HG03457 (cell line): ENCODE measurements around the gene CHIT1.

Source experiments
- ATAC-seq: cut with Tn5 transposase; IDR thresholded peaks from one replicate; pipeline ENCODE4 v1.9.1; 2021; ENCODE audit warnings: moderate number of reproducible peaks; ENCODE audit not compliant: unreplicated experiment

CHIT1 gene

GRCh38 chr1:203217139-203217655 lies 12.3 kb downstream of the CHIT1 start:
- no peak for ATAC-seq

DNA sequence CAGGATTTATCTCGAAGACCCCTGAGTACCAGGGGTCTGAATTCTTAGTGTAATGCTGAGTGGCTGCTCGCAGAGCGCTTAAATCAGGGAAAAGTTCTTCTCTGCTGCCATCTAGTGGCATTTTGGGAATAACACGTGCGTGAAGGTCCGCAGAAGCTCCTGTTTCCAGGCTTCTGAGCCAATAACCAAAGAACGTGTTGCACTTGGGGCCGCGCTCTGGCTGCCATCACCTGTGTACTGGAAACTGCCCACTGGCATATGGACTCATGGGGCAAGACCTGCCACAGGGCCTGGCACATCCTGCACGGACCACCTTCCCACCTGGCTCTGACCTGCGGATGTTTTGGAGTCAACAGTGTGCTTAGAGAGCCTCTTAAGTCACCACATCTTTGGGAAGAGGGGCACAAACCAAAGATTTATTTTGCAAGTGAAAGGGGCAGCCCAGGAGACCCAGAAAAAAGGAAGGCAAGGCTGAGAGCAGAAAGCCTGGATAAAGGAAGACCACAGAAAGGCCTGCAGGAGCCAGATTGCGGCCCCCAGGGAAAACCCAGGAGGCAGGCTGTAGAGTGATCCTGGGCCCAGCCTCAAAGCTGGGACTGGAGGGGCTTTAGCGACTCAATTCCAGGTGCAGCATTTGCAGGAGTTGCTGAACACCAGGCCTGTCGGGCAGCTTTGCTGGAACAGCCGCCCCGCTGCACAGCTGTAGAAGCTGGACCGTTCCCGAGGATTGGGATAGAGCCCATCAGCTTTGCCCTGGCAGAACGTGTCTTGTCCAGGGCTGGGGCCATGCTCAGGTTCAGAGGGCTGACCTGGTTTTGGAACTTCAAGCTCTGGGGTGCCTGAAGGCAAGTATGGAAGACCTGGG lies 13.0 kb downstream of the CHIT1 start:
- no peak for ATAC-seq

DNA sequence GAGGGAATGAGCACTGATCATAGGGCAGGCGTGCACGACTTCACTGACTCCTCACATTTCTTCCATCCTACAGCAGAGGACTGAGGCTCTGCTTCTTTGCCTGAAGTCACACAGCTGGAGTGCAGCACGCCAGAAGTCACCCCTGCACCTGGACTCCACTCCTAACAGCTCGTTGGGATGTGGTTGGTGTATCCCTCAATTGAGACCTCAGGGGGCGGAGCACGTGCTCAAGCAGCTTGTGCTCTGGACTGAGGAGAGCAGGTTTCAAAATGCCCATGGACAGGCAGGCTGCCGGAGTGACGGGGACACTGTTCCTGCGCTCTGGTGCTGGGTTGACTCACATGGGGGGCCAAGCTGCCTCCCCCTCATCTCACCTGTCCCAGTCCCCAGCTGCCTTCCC lies 13.9 kb downstream of the CHIT1 start:
- ATAC-seq, result no peak

DNA sequence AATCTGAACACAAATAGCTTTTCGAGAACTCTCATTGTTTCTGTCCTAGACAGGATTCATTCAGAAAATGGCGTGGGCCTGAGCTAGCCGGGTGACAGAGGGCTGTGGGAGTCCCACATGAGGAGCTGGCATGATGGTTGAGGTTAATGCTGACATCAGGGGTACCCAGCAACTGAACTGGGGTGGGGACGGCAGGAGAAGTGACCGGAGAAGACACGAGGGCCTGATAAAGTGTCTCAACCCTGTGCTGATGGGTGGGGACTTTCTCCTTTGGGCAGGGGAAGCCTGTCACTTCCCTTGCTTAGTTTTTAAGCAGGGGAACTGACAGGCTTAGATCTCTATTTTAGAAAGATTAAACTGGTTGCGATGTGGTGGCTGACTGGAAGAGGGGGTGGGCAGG lies 14.6 kb downstream of the CHIT1 start:
- ATAC-seq, result no peak

DNA sequence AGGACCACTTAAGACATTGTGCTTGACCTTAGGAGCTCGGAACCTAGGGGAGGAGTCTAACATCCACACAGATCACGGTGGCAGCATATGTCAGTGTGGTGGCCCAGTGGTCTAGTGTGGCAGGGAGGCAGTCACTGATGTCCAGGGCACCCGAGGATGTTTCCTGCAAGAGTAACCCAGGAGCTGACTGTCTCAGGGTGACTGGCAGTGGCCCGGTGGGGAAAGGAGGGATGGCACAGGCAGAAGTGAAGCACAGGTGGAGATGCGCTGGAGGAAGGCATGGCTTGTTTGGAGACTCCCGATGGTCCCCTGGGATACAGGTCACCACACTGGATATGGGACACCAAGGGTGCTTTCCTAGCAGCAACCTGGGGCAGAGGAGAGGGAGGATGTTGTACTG lies 16.3 kb downstream of the CHIT1 start:
- no peak for ATAC-seq

DNA sequence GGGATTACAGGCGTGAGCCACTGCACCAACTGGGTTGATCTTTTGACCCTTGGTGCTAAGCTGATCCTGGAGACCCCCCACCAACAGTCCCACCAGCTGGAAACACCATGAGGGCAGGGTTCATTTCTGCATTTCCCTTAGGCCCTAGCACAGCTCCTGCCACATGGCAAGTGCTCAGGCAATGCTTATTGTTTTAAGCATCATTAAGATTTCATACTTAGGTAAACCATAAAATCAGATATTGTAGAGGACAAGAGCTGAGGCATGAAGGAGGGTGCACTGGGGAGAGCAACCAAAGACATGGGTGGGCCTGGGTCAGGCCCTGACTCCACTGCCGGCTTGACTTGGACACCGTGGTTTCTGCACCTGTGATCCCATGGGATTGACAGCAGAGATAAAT lies 17.7 kb downstream of the CHIT1 start:
- no peak for ATAC-seq

DNA sequence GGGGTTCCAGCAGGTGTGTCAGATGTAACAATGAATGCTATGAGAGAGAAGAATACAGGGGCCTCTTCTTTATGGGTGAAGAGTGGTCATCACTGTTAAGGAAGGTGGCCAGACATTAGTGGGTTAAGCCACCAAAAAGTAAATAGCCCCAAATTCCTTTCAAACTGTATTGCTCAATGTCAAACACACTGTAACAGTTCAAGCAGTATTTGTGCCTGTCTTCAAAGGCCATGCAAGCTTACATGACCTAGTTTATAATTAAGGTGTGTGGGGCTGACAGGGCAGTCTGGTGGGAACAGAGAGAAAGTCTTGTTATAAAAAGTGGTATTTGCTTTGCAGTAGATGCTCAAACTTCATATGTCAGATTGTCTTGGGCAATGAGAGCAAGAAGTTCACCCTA lies 18.5 kb downstream of the CHIT1 start:
- no peak for ATAC-seq

- no peak for ATAC-seq
Observed at GRCh38 chr1:203210350-203210749, 19.1 kb downstream of the CHIT1 start.

DNA sequence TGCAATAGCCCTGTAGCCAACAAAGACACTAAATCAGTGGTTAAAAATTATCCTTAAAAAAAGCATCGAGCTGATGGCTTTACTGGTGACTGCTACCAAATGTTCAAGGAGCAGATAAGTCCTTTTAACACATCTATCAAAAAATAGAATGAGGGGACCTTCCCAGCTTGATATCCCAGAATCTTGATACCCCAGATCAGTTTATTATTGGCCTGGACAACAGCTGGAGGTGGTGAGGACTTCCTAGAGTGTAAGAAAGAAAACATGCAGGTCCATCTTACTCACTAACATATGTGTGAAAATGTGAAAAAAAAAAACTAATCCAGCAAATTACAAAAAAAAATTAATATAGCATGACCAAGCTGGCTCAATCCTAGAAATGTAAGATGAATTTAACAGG lies 21.3 kb downstream of the CHIT1 start:
- ATAC-seq, result no peak

DNA sequence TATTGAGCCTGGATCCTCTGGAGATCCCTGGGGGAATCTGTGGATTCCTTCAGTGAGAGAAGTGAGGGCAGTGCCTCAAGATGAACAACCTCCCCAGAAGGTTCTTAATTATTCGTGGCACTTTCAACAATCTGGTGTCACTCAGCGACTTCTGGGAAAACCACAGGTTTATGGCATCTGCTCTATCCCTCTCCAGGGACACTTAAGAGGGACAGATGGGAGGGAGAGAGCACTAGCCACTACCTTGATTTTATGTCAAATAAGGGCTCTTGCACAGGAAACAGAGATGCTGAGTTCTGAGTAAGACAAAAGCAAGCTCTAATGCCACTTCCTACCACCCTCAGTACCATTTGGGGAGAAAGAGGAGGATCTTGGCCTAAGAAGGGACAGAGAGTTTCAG lies 21.7 kb downstream of the CHIT1 start:
- no peak for ATAC-seq

DNA sequence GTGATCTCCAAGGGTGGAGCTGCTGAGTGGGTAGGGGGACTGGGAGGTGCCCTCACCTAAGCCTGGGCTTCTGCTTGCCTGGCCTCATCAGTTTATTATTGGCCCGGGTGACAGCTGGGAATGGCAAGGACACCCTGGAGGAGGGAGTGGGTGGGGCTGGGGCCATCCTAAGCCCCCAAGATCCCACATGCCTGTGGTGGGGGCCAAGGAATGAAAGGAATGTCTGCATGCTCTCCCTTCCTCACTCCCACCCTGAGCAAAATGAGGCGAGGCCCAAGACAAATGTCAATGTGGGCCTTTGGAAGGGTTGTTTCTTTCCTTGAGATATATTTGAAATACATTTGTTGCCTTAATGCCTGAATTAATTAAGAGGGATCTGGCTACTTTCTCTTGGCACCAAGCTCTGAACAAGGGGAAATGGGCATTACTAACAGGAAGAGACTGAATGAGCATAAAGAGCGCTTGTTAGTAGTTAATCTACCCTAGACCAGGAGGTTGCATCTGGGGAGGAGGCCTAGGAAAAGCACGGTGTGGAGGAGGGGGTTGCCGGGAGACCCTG lies 23.3 kb downstream of the CHIT1 start:
- no peak for ATAC-seq

- ATAC-seq, result no peak
Observed at GRCh38 chr1:203204756-203205155, 24.7 kb downstream of the CHIT1 start.

DNA sequence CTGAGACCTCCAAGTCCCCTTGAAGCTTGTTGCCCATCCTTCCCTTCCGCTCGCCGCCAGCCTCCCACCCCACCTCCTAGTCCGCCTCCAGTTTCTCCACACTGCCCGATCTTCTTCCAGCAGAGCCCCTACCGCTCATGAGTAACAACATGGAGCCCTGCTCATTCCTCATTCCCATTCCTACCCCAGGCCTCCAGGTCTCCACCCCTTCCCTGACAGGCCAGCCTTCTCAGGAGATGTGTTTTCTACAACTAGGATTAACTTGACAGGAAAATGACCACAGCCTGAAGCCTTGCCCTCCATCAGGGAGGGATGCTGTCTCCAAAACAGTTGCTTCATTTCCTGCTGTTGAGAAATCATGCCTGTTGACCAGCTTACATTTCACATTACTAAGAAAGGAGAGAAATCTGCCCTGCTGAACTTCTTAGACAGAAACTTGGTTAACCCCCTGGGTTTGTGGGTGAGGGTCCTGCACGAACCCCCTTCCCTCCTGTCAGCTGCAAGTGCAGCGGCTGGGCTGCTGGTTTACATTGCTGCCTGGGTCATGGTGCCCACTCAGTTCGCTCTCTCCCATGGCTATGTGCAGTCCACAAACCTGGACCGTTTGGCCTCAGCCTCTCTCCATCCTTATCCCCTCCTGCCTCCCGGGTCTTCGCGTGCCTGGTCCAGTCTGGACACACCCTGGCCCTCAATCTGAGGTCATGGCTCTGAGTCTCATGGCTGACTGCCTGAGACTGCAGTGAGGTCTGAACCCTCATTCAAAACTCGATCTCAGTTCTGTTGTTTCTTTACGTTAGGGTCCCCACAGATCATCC lies 26.8 kb downstream of the CHIT1 start:
- ATAC-seq, result no peak

DNA sequence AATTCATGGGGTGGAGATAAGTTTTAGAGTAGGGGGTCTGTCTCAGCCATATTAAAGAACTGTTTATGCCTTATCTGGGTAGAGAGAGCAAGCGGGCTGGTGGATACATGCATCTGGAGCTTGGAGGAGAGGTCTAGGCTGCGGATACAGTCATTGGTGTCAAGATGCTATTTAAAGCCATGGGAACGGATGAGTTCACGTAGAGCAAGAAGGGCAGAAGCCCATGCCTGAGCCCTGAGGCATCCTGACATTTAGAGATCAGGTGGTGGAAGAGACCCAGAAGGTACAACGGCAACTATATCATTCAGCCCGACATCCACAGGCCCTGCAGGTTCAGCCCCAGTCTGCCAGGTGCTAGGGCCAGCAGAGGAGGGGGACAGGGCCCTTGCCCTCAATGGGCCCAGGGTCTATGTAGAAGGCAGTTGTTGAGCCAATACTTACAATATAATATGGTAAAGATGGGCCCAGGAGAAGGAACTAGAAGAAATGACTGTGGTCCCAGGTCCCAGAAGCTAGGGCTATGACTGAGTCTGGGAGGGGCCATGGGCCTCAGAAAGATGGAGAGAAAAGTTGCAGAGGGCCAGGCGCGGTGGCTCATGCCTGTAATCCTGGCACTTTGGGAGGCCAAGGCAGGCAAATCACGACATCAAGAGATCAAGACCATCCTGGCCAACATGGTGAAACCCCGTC lies 27.8 kb downstream of the CHIT1 start:
- ATAC-seq, result no peak

GRCh38 chr1:203200916-203201315 lies 28.6 kb downstream of the CHIT1 start:
- no peak for ATAC-seq

DNA sequence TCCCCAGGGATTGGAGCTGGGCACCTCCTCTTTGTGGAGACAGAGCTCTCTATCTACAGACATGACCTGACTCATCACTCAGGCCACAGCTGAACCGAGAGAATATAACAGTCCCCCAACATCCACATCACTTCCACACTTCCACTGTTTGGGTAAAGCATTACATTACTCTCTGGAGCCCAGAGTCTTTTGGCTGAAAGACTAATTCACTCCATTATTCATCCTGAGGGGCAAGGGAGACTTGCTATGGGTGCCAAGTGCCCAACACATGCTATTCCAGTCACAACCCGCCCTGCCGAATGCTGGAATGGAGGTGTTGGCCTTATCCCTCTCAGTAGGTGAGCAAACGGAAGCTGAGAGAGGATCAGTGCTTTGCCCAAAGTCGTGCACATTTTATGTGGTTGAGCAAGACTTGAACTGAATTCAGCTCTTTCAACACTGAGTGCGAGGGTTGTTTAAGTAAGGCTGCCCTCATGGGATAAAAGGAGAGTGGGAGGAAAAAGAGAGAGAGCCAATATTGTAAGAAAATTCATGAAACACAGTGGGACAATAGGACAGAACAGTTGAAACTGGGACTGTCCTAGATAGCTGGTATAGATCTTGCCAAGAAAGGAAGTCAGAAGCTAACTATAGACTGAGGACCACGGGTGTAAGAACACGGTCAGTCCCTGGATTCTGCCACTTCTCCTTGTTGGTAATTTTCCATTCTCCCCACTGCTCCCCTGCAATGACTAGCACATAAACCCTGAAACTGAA lies 29.5 kb downstream of the CHIT1 start:
- ATAC-seq, result no peak

DNA sequence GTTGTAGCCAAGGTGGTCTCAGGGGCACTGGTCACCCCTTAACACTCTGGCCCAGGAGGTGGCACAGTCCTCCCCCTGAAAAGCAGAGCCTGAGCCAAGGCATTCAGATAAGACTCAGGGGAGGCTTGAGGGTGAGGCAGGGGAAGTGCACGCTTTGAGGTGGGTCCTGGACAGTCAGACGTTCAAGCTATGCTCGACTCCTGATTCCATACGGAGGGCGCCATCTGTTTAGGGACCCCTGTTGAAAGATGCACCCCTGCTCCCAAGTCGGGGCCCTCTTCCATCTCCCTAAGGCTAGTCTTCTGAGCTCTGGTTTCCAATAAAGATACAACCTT lies 30.0 kb downstream of the CHIT1 start:
- ATAC-seq, result no peak

- ATAC-seq, result no peak
Observed at GRCh38 chr1:203199002-203199401, 30.5 kb downstream of the CHIT1 start.

GRCh38 chr1:203197625-203198024 lies 31.8 kb downstream of the CHIT1 start:
- ATAC-seq, result no peak

- no peak for ATAC-seq
Observed at GRCh38 chr1:203196371-203196770, 33.1 kb downstream of the CHIT1 start.
